CD4-positive, alpha-beta T cell (primary cell): ENCODE data around the gene ASTN2. TPM values are rescaled to one million over a fixed set of nuclear protein-coding genes. Genes with fewer than 3 reads are reported as not detected.

Experiments
- ATAC-seq: fragments of 200-7000 bp; cut with Tn5 transposase; one replicate; pipeline ENCODE4 v1.10.0; 2022; ENCODE audit warnings: mild to moderate bottlenecking; ENCODE audit not compliant: poor library complexity
- CTCF ChIA-PET: fragments of 350-600 bp; sonication (Branson Sonifier 250); formaldehyde crosslinking; loops from one replicate; lab custom pipeline; 2021; ENCODE audit warnings: antibody characterized with exemption, inconsistent platforms; lab: Charles Lee
- POLR2A ChIA-PET: fragments of 350-600 bp; sonication (Branson Sonifier 250); formaldehyde crosslinking; loops from one replicate; lab custom pipeline; 2021; ENCODE audit warnings: antibody characterized with exemption, inconsistent platforms; lab: Charles Lee
- DNase-seq, 14 experiments: peaks; one replicate each; pipeline ENCODE4 v3.0.0-alpha.2; 2013 to 2020; ENCODE audit warnings: mixed read lengths in 2 of 14
- H3K27ac ChIP-seq, 2 donors: one replicate each; pipeline versions ENCODE4 v1.5.1 to v1.7.0; 2013; ENCODE audit warnings: low read length in 2 of 2, low read depth in 1 of 2, mild to moderate bottlenecking in 1 of 2
- H3K27me3 ChIP-seq, 2 experiments: 1 replicate in 1 of 2; 2 replicates in 1 of 2; pipeline versions ENCODE4 v1.6.1 to v1.7.0; 2013; ENCODE audit warnings: low read length in 2 of 2, control low read depth in 1 of 2, mild to moderate bottlenecking in 1 of 2, moderate library complexity in 1 of 2; ENCODE audit not compliant: insufficient read depth in 2 of 2, control insufficient read depth in 1 of 2
- H3K36me3 ChIP-seq: one replicate; pipeline ENCODE4 v1.6.1; 2013; ENCODE audit warnings: low read length, control low read depth; ENCODE audit not compliant: insufficient read depth
- H3K4me1 ChIP-seq: one replicate; pipeline ENCODE4 v1.6.1; 2013; ENCODE audit warnings: low read length, control low read depth; ENCODE audit not compliant: insufficient read depth
- H3K4me3 ChIP-seq: one replicate; pipeline ENCODE4 v1.5.1; 2013; ENCODE audit warnings: mild to moderate bottlenecking, low read length, moderate library complexity
- H3K9me3 ChIP-seq, 2 experiments: 1 replicate in 1 of 2; 2 replicates in 1 of 2; pipeline versions ENCODE4 v1.6.1 to v1.7.0; 2013; ENCODE audit warnings: low read length in 2 of 2, mild to moderate bottlenecking in 2 of 2, control low read depth in 1 of 2, moderate library complexity in 1 of 2; ENCODE audit not compliant: control insufficient read depth in 1 of 2, insufficient read depth in 1 of 2
- H3K27ac Mint-ChIP-seq: one replicate; pipeline ENCODE4 v1.8.0; 2020; ENCODE audit warnings: mixed read lengths
- H3K27me3 Mint-ChIP-seq: one replicate; pipeline ENCODE4 v1.8.0; 2021; ENCODE audit warnings: mixed read lengths
- H3K36me3 Mint-ChIP-seq: one replicate; pipeline ENCODE4 v1.8.0; 2021; ENCODE audit warnings: low read depth, mixed read lengths
- H3K4me1 Mint-ChIP-seq: one replicate; pipeline ENCODE4 v1.8.0; 2021; ENCODE audit warnings: low read depth, mixed read lengths
- H3K4me3 Mint-ChIP-seq: one replicate; pipeline ENCODE4 v1.8.0; 2020; ENCODE audit warnings: mild to moderate bottlenecking, mixed read lengths
- H3K9me3 Mint-ChIP-seq: one replicate; pipeline ENCODE4 v1.8.0; 2020; ENCODE audit warnings: mixed read lengths
- CTCF ChIP-seq: fragments of 200-600 bp; IDR thresholded peaks from one replicate; pipeline ENCODE4 v1.8.0; 2022; ENCODE audit warnings: antibody characterized with exemption, mild to moderate bottlenecking
- intact Hi-C, 2 experiments: fragments of 100-400 bp; cut with DNase I in 1 of 2; cut with micrococcal nuclease in 1 of 2; formaldehyde crosslinking; loops; one replicate each; pipeline versions ENCODE4 v1.15.1 to v1.9.0; 2023 to 2025; cut with DNase I, micrococcal nuclease
- total RNA-seq, 174 experiments: library from RNA in 2 of 174; stranded (reverse) in 2 of 174; gene quantifications; one replicate each; pipeline ENCODE4 v1.2.3 and lab custom pipeline; 2021 to 2026

ASTN2 gene
- total RNA-seq, 2 experiments from 2014 or later = 2.3 to 2.4 TPM

GRCh38 chr9:116629634-116630033, 785.2 kb downstream of the ASTN2 start:
- POLR2A ChIA-PET = no interaction called here
- H3K27me3 Mint-ChIP-seq = no peaks in the 10 kb centered on the region
- TF ChIP-seq CTCF = no peak
- no peak for ATAC-seq
- H3K27me3 ChIP-seq = no peaks in the 10 kb centered on the region
- intact Hi-C loops = no loop called here
- no peaks in the 10 kb centered on the region for H3K4me1 ChIP-seq
- CTCF ChIA-PET = no interaction called here
- no peaks in the 10 kb centered on the region for H3K9me3 Mint-ChIP-seq
- H3K27ac Mint-ChIP-seq = no peak overlapping the region
- no peaks in the 10 kb centered on the region for H3K9me3 ChIP-seq
- H3K36me3 ChIP-seq = no peaks in the 10 kb centered on the region
- H3K36me3 Mint-ChIP-seq = peaks cover 8% of the 10 kb centered on the region
- no peak overlapping the region for H3K4me3 Mint-ChIP-seq
- no peak for DNase-seq
- H3K4me1 Mint-ChIP-seq = no peaks in the 10 kb centered on the region
- no peak overlapping the region for H3K4me3 ChIP-seq
- H3K27ac ChIP-seq = no peak overlapping the region

DNA sequence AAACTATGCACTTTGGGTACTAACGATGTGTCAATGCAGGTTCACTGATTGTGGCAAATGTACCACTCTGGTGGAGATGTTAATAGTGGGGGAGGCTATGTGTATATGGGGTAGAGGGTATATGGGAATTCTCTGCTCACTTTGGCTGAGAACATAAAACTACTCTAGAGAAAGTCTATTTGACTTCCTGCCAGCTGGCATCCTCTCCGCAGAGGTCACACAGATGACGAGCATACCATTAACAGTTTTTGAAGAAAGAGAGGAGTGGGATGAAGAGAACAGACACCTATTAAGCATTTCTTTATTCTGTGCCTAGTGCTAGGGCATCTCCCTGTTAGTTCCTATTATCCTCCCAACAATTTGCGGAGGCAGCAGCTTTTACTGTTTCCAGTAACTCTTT, 786.1 kb downstream of the ASTN2 start:
- Histone ChIP-seq H3K36me3 (no peaks in the 10 kb centered on the region), H3K27ac (no peak overlapping the region), H3K9me3 (no peaks in the 10 kb centered on the region), H3K4me1 (no peaks in the 10 kb centered on the region), H3K27me3 (no peaks in the 10 kb centered on the region), H3K4me3 (no peak overlapping the region)
- ATAC-seq (no peak), DNase-seq (no peak)
- no peaks in the 10 kb centered on the region for H3K27me3 Mint-ChIP-seq
- H3K9me3 Mint-ChIP-seq = no peaks in the 10 kb centered on the region
- CTCF ChIA-PET = no interaction called here
- intact Hi-C loops = no loop called here
- no peak overlapping the region for H3K27ac Mint-ChIP-seq
- TF ChIP-seq CTCF = no peak
- no peaks in the 10 kb centered on the region for H3K4me1 Mint-ChIP-seq
- peaks cover 7% of the 10 kb centered on the region for H3K36me3 Mint-ChIP-seq
- POLR2A ChIA-PET = no interaction called here
- H3K4me3 Mint-ChIP-seq = no peak overlapping the region

DNA sequence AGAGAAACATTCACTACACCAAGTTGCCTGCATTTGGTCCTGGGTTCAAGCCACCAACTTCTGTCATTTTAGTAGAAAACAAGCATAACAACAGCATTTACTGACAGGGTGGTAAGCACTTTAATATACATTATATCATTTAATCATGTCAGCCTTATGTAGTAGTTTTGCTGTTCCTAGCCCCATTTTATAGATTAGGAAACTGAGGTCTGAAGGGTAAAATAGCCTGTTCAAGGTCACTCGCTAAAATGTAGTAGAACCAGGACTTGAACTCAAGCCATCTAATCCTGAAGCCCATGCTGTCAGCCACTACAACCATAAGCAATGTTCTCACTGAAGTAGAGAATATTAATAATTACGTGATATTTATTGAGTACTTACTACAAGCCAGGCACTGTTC, 787.4 kb downstream of the ASTN2 start:
- intact Hi-C loops = no loop called here
- TF ChIP-seq CTCF = no peak
- CTCF ChIA-PET = no interaction called here
- Mint-ChIP-seq H3K9me3 (no peaks in the 10 kb centered on the region), H3K36me3 (peaks cover 7% of the 10 kb centered on the region), H3K4me1 (no peaks in the 10 kb centered on the region), H3K27me3 (no peaks in the 10 kb centered on the region), H3K4me3 (no peak overlapping the region), H3K27ac (no peak overlapping the region)
- DNase-seq (no peak), ATAC-seq (no peak)
- Histone ChIP-seq H3K27me3 (no peaks in the 10 kb centered on the region), H3K4me3 (no peak overlapping the region), H3K4me1 (no peaks in the 10 kb centered on the region), H3K27ac (no peak overlapping the region), H3K9me3 (no peaks in the 10 kb centered on the region), H3K36me3 (no peaks in the 10 kb centered on the region)
- POLR2A ChIA-PET = no interaction called here
